HL-60/S4 (cell line): ENCODE data around the gene SERPINA5.
"Not testable (repeated sequence)": the region's sequence is repeated elsewhere in the genome, so short reads cannot be mapped to it uniquely, and the experiment has no call there.

Experiments
- in situ Hi-C: fragments of 300-500 bp; cut with MboI; formaldehyde crosslinking; loops from 2 replicates; pipeline ENCODE4 v1.14.3; 2022; ENCODE audit warnings: low sequenced_read_pairs

Gene SERPINA5

DNA sequence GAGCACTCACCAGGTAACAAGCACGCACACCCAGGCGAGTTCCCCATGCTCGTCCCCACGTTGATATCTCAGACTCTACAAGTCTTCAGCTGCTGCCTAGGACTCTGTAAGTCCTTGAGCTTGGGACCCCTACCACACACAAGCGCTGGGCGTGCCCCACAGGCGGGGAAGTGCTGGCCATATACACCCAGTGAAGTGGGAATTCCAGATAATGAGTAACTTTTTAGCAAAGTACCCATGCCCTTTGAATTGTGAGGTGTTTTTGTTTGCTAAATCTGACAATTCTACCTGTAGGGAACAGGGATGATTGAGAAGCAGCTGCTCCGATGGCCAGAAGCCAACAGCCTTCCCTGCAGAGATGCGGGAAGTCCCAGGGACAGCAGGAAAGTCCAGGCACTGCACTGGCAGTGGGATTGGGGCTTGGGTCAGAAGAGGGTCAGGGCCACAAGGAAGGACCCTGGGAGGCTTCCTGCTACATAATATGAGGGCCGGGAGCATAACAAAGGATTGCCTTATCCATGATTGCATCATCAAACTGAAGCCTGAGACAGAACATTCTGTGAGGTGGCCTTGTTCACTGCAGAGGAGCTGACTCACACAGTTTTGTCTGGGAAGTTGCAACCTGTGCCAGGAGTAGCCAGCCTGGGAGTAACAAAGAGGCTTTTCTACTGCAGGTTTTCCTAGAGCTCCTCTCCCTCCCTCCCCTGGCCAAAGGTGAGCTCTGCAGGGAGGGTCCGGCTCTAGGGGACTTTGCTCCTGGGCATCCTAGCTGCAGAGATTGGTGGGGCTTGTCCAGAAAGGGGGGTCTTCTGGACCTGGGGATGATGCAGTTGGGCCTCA is 17.8 kb downstream of the SERPINA5 start:
- in situ Hi-C loops = no loop called here

DNA sequence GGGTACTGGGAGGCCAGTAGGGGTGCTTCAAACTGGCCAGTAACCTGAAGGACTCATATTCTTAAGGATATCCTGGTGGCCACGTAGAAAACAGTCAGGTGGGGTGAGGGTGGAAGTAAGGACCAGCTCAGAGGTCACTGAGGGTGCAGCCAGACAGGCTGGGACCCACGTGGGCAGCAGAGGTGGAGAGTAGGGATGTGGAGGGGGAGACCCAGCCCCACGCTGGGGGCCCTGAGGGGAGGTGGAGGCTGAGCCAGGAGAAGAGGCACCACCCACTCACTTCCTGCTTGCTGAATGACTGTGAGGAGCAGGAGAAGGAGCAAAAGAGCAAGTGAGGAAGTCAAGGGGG is 18.4 kb downstream of the SERPINA5 start:
- in situ Hi-C loops = no loop called here

DNA sequence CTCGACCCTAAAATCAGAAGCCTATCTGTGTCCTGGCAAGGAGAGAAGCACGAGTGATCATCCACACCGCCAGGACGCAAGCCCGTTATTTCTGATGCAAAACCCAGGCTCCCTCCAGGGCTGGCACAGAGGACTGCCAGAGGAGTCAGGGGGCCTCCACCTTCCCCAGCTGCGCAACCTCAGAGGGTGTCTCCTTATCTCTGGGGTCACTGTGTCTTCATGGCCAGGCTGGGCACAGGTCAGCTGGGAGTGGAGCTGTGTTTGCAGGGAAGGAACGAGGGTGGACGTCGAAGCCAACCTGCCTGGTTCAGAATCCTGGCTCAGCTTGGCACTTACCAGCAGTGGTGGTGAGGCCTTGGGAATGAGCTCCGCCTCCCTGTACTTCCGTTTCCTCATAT is 18.9 kb downstream of the SERPINA5 start:
- in situ Hi-C loops = no loop called here

GRCh38 chr14:94601884-94602391 is 20.7 kb downstream of the SERPINA5 start:
- in situ Hi-C loops = no loop called here

DNA sequence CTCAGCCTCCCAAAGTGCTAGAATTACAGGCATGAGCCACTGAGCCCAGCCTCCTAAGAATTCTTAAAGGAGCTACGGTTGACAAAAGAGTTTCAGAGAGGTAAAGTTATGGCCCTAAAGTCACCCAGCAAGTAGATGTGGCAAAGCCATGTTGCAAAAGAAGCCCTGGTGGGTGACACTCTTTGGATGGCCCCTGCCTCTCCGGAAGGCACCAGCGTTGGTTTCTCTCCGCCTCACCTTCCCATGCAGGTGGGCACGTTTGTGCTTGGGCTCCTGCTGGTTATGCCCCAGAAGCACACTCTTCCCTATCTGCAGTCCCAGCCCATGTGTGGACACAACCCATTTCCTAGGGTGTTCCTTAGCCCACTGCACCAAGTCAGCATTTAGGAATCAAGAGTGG is 21.5 kb downstream of the SERPINA5 start:
- in situ Hi-C loops = no loop called here

GRCh38 chr14:94605361-94605760 is 24.1 kb downstream of the SERPINA5 start:
- in situ Hi-C loops = no loop called here

DNA sequence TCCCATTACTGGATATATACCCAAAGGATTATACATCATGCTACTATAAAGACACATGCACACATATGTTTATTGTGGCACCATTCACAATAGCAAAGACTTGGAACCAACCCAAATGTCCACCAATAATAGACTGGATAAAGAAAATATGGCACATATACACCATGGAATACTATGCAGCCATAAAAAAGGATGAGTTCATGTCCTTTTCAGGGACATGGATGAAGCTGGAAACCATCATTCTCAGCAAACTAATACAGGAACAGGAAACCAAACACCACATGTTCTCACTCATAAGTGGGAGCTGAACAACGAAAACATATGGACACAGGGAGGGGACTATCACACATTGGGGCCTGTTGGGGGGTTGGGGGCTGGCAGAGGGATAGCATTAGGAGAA is 27.7 kb downstream of the SERPINA5 start:
- in situ Hi-C loops = not testable (repeated sequence)

DNA sequence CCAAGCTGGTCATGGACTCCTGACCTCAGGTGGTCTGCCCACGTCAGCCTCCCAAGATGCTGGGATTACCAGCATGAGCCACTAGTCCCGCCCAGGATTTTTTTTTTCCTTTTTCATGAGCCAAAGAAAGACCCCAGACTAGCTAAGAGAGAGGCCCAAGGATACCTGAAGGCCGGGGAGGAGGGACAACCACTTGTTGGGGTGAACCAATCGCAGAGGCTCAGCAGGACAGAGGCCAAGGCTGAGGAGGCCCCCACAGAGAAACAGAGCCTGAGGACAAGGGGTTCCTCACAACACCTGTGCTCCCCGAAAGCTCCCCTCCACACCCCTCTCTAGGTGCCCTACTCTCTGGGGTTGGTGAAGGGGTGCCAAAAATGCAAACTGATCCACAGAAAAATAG is 30.0 kb downstream of the SERPINA5 start:
- in situ Hi-C loops = no loop called here

- in situ Hi-C loops = no loop called here
Observed at GRCh38 chr14:94612174-94612573, 30.9 kb downstream of the SERPINA5 start, which contains the start of gene SERPINA3. SERPINA3 (plus strand) TSS chr14:94612391; CDS start chr14:94614442, 2,051 bp downstream.

DNA sequence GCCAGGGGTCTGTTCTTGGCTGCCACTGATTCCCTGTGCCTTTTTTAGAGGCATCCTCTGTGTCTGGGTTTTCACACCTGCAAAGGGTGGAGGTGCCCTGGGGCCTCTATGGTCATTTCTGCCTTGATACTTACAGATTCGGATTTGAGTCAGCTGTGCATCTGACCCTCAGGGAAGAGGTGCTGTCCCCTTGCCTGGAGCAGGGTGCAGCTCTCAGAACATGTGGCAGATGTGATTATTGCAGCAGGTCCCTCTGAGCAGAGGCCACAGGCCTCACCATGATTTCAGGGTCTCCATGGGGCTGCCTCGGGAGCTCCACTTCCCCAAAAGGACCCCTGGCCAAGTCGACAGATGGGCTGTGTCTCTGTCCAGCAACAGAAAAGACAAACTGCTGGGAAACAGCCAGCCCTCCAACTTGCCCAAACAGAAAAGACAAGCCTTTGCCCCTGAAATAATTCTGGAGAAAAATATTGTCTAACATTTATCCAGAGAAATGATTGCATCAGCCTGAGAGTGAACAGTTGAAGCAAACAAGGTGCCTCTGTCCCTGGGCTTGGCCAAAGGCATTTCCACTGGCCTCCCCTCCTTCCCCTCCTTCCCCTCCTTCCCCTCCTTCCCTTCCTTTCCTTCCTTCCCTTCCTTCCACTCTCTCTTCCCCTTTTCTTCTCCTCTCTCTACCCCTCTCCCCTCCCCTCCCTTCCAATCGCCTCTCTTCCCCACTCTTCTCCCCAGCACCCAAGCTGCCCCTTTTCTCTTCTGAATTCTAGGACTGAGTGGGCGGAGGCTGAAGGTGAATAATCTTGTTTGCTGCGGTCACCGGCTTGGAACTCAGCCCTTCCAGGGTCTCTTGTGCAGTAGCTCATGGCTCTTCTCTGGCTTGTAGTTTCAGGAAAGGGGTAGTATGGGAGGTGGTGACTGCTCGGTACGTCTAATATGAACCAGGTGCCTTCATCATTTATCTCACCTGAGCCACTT is 31.6 kb downstream of the SERPINA5 start:
- in situ Hi-C loops = no loop called here

DNA sequence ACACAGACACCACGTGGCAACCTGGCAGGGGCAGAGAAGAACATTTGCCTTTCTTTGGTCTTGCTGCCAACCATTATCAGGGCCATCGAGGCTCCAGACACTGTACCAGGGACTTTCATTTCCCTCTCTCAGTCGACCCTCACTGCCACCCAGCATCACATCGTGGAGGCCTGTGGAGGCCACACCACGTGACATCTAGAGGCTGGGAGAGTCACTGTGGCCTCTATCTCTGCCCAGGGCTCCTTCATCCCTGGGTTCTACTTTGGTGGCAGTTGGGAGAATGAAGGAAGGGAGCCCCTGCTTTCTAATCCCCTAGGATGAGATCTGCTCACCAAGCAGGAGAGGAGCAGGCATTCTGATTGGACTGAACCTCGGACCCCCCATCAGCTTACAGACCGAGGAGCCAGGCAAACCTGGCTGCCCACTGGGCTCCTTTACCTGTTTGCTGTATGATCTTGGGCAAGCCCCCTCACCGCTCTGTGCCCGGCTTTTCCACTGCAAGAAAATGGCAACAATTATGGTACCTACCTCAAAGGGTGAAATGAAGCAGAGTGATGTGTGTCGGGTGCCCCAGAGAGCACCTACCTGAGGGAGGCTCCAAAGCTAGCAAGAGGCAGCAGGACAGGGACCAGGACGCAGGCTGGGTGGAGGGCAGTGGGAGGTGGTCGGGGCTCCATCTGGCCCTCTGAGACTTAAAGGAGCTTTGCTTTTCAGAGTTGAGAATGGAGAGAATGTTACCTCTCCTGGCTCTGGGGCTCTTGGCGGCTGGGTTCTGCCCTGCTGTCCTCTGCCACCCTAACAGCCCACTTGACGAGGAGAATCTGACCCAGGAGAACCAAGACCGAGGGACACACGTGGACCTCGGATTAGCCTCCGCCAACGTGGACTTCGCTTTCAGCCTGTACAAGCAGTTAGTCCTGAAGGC is 32.8 kb downstream of the SERPINA5 start:
- in situ Hi-C loops = no loop called here

DNA sequence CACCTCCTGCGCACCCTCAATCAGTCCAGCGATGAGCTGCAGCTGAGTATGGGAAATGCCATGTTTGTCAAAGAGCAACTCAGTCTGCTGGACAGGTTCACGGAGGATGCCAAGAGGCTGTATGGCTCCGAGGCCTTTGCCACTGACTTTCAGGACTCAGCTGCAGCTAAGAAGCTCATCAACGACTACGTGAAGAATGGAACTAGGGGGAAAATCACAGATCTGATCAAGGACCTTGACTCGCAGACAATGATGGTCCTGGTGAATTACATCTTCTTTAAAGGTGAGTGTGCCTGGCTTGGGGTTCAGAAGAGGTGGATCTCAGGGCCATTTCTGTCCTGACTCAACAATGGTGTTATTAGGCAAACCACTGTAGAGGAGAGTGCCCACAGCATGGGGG is 33.6 kb downstream of the SERPINA5 start:
- in situ Hi-C loops = no loop called here

DNA sequence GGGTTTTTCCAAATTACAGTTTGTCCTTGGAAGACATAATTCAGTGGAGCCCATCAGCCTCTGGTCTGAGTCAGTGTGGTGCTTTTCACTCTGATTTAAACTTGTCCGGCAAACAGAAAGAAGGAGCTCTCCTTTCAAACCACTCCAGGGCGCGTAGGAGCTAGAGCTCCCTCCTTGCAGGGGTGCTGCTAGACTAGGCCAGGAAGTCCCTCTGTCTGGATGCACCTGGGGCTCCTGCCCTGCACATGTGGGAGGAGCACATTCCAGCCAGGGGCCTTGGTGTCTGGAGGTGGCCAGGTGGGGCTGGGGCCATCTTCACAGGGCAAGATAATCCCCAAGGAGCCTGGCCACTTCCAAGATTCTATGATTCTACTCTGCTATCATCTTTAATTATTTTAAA is 34.0 kb downstream of the SERPINA5 start:
- in situ Hi-C loops = no loop called here

DNA sequence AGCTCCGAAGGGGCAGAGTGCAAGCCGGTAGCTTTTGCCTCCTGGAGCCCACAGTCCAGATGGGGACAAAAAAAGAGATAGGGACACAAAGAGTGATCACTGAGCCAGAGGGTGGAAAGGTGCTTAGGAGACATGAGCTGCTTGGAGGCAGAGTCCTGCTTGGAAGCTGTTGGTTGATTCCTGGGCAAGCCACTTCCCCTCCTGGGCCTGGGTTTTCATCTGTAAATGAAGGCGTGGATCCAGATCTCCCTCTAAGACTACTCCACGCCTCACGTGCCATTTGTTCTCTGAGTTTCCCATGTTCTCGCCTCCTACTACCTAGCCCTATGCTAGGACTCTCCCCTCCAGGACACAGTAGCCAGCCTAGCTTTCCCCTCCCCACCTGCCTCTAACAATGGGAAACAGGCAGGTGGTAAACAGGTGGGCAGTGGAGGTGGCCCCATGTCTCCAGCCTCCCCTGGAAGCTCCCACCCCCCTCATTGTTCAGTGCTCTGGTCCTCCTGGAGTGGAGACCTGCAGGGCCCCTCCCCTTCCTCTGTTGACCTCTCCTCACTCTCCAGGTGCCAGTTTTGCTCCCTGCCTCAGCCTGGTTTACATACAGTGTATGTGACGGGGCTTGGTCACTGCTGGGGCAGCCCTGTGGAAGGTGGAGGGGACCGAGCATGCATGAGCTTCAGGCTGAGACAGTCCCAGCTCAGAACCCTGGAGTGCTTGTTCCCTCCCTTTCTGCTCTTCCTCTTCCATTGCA is 34.8 kb downstream of the SERPINA5 start:
- in situ Hi-C loops = no loop called here

GRCh38 chr14:94617366-94617941 is 36.2 kb downstream of the SERPINA5 start:
- in situ Hi-C loops = no loop called here

- in situ Hi-C loops = no loop called here
Observed at GRCh38 chr14:94617988-94618822, 37.0 kb downstream of the SERPINA5 start.

- in situ Hi-C loops = no loop called here
Observed at GRCh38 chr14:94619297-94619696, 38.1 kb downstream of the SERPINA5 start.

DNA sequence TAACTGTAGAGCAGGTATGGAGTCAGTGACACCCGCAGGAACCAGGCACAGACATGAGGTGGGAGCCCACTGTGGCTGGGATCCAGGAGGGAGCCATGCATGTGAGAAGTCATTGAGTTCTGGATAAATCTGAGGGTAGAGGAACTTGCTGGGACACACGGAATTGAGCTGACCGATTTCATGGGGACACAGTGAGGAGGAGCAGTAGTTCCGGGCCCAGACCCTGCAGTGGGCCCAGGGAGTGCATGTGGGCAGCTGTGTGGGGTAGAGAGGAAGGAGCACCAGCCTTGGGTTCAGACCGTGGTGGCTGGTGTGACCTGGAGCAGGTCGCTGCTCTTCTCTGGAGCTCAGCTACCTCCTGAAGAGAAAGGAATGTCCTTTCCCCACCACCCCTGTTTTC is 39.4 kb downstream of the SERPINA5 start:
- in situ Hi-C loops = no loop called here
